ENCODE measurements around the gene CYP51A1.
"Not testable (repeated sequence)": the region's sequence is repeated elsewhere in the genome, so short reads cannot be mapped to it uniquely, and the experiment has no call there.

CYP51A1 gene

DNA sequence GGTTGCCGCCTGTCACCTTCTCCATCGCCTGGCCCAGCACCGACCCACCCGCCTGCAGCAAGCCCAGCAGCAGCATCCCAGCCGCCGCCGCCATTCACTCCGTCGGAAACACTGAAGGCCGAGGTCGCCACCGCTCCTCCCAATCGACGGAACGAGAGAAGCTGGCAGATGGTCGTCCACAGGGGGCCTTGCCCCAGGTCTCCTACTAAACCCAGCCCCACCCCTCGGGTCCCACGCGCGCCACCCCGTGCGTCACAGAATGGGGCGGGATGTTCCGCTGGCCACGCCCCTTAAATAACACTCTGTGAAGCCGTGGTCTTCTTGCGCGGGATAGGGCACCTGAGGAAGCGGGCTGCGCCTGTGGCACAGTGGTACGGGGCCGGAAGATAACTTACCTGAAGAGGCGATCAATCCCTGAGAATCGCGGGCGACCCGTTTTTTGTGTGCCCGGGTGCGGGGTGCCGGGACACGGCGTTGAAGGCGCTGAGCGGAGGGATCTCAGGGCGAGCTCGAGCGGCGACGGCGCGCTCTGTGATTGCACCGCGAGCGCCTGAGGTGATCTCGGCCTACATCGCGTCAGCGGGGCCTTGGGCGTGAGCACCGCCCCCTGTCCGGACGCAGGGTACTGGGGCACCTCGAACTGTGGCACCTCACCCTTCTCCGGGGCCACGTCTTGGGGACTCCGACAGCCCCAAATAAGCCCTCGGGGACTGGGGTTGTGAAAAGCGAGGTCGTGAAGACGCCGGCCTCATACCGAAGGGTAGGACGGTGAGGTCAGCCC, at the start of gene CYP51A1:
Gene CYP51A1 (minus strand): TSS at position 207 of the 781 bp plus-strand sequence. CDS start 113 bp downstream, at position 94.
- DNase-seq = peak; percentile 76

- DNase-seq = no peak
Observed at GRCh38 chr7:92178928-92179924, 44.9 kb upstream of the CYP51A1 start, which contains the start of gene LRRD1. Gene LRRD1, minus strand, starts transcription at chr7:92179142. Its CDS starts 13,940 bp downstream, at chr7:92165202.

DNA sequence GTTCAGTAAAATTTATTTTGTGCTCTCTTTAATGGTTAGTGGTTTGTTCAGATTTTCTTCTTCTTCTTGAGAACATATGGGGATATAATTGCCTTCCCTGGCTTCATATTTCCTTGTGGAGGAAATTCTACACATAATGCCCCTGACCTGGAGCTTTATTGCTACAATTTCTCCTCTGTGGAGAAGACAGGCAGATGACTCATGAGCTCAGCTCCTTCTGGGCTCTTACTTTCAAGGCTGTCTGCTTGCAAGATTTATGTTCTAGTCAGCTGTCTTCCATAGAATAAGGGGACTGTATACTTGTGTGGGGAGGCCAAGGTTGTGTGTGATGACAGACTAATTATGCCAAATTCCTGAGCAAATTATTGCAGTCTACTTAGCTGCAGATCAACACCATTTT, 43.1 kb upstream of the CYP51A1 start:
- no peak for DNase-seq

DNA sequence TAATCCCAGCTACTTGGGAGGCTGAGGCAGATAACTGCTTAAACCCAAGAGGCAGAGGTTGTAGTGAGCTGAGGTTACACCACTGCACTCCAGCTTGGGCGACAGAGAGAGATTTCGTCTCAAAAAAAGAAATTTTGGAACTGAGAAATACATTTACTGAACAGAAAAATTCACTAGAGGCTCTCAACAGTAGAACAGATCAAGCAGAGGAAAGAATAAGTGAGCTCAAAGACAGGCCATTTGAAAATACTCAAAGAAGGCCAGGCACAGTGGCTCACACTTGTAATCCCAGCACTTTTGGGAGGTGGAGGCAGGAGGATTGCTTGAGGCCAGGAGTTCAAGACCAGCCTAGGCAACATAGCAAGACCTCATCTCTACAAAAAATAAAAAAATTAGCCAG, 35.3 kb upstream of the CYP51A1 start:
- not testable (repeated sequence) for DNase-seq

GRCh38 chr7:92161271-92161670, 27.0 kb upstream of the CYP51A1 start:
- no peak for DNase-seq

- DNase-seq = peak; percentile 53
Observed at GRCh38 chr7:92158660-92159575, 24.6 kb upstream of the CYP51A1 start.

DNA sequence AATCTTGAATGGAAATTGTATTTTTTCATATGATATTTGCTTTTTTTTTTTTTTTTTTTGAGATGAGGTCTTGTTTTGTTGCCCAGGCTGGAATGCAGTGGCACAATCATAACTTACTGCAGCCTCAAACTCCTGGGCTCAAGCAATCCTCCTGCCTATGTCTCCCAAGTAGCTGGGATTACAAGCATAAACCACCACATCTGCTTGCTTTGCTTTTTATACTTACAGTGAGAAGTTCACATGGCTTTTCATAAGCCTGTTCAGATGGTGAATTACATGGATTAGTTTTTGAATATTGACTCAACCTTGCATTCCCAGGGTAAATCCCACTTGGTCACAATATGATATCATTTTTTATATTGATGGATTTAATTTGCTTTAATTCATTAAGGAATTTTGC, 22.7 kb upstream of the CYP51A1 start:
- no peak for DNase-seq

DNA sequence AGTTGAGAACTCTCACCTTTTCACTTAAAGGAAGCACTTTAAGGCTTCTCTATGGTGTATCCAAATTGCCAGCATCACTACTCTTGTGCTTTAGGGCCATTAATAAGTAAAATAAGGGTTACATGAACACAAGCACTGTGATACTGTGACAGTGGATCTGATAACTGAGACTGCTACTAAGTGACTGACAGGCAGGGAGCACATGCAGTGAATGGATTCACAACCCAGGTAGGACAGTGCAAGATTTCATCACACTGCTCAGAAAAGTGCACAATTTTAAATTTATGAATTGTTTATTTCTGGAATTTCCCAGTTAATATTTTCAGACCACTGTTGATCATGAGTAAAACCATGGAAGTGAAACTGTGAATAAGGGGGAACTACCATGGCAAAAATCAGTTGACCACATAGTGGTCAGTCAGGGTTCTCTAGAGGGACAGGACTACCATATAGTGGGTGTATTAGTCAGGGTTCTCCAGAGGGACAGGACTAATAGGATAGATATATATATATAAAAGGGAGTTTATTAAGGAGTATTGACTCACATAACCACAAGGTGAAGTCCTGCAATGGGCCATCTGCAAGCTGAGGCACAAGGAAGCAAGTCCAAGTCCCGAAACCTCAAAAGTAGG, 20.9 kb upstream of the CYP51A1 start:
- DNase-seq = no peak

DNA sequence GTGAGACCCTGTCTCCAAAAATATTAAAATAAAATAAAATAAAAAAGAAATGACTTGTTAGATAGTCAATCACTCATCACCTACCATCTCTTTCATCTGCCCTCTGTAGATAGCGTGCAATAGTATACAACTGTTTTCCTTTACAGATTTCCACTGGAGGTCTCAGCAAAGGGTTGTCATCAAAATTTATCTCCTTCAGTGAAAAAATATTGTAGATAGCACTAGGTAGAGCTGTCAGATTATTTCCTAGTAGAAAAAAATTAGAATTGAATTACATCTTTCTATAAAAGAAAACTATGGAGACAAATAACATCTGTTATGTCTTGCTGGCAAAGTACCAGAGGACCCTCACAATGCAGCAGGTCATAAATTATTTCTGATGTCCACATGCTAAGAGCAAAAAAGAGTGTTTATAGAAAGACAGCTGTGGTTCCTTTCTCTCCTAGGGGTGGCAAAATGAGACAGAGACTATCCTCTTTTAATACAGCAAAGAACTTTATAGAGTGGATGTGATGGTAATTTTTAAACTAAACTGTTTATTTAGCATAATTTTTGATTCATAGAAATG, 16.3 kb upstream of the CYP51A1 start:
- no peak for DNase-seq

- DNase-seq = no peak
Observed at GRCh38 chr7:92149736-92150239, 15.5 kb upstream of the CYP51A1 start.

GRCh38 chr7:92143192-92143880, 9.1 kb upstream of the CYP51A1 start:
- DNase-seq = not testable (repeated sequence)

DNA sequence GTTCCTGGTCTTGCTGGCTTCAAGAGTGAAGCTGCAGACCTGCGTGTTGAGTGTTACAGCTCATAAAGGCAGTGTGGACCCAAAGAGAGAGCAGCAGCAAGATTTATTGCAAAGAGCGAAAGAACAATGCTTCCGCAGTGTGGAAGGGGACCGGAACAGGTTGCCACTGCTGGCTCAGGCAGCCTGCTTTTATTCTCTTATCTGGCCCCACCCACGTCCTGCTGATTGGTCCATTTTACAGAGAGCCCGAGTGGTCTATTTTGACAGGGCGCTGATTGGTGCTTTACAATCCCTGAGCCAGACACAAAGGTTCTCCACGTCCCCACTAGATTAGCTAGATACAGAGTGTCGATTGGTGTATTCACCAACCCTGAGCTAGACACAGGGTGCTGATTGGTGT, 8.5 kb upstream of the CYP51A1 start:
- DNase-seq = not testable (repeated sequence)

GRCh38 chr7:92141161-92141560, 6.9 kb upstream of the CYP51A1 start:
- DNase-seq = no peak

- no peak for DNase-seq
Observed at GRCh38 chr7:92137557-92137956, 3.3 kb upstream of the CYP51A1 start.

GRCh38 chr7:92135052-92135889, 994 bp upstream of the CYP51A1 start:
- DNase-seq = no peak

GRCh38 chr7:92133737-92134270, 473 bp downstream of the CYP51A1 start:
- DNase-seq = peak; percentile 40

DNA sequence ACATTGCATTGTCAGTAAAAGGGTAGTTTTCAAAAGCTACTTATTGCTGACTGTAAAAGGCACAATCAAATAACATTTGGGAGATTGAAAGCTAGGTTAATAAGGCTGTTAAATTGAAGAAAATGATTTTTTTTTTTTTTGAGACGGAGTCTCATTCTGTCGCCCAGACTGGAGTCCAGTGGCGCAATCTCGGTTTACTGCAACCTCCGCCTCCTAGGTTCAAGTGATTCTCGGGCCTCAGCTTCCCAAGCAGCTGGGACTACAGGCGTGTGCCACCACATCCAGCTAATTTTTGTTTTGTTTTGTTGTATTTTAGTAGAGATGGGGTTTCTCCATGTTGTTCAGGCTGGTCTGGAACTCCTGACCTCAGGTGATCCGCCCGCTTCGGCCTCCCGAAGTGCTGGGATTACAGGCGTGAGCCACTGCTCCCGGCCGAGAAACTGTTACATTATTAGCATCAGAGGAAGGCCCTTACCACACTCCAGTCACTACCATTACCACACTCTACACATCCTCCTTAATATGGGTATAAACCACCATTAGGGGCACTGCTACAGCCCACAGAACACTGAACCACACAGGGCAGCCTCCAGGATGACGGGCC, 1.0 kb downstream of the CYP51A1 start:
- DNase-seq = no peak

DNA sequence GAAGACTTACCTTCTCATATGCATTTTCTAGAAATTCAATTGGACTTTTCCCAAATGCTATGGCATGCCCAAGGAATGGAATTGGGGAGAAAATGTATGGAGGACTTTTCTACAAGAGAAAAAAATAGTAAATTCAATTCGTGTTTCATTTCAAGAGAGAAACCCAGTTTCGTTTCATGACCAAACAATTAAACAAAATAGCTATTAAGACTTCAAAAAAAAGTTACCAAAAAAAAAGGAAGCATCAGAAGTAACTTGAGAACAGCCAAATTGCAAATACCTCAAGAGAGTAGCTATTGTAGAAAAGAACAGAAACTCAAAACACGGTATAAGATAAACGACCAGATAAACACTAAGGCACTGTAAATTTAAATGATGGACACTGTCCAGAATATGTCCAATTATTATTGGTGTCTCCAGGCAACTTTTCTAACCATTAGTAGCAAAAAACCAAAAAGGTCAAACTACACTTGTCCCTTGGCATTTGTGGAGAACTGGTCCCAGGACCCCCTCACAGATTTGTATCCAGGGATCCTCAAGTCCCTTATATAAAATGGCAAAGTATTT, 2.4 kb downstream of the CYP51A1 start:
- no peak for DNase-seq

GRCh38 chr7:92131093-92131492, 3.2 kb downstream of the CYP51A1 start:
- no peak for DNase-seq
